ENCODE results near the gene IVD. TPM values are rescaled to one million over a fixed set of nuclear protein-coding genes. Genes with fewer than 3 reads are reported as not detected.
A peak's percentile ranks its signal among the peaks of the same experiment; 100 is the strongest.

The IVD gene
- total and polyA plus RNA-seq, 2 donors from 2014 or later, result 76.9 to 83.0 TPM

DNA sequence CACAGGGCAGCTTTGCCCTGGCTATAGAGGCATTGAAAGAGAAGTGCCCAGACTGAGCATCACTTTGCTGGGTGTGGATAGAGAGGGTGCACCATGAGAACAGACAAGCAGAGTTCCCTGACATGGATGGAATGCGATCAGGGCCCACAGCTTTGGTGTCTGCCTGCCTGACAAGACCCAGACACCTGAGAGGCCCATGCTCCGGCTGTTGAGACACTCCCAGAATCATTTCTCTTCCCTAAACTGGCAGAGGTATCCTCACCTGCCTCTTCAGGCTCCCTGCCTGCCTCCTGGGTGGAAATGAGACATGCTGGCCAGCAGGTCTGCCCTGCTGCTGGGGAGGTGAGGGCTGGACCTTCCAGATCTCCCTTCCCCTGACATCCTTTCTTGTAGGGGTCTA is 54.8 kb downstream of the IVD start:
- Histone ChIP-seq H3K9ac (ENCODE audit: low read length in 3 of 3) (no peak overlapping the region), H3K4me3 (ENCODE audit: low read length in 3 of 3) (no peak overlapping the region), H3K9me3 (ENCODE audit: control insufficient read depth in 2 of 3, insufficient read depth in 1 of 3, low read length in 3 of 3) (no peaks in the 10 kb centered on the region), H3K4me1 (ENCODE audit: control insufficient read depth in 2 of 3, insufficient read depth in 2 of 3, low read depth in 1 of 3, low read length in 3 of 3) (peaks cover 0 to 11% (median 10%) of the 10 kb centered on the region in 3 donors), H3K27me3 (ENCODE audit: control insufficient read depth, insufficient read depth, low read length) (no peaks in the 10 kb centered on the region), H3K36me3 (ENCODE audit: control insufficient read depth in 2 of 3, insufficient read depth in 3 of 3, low read length in 3 of 3) (peaks cover 0 to 26% (median 12%) of the 10 kb centered on the region in 3 donors), H3K27ac (ENCODE audit: low read depth in 2 of 2, low read length in 2 of 2) (no peak overlapping the region)
- DNase-seq (peak in 1 of 5 donors; percentile 37), FAIRE-seq (no peak)
- intact Hi-C loops (cut with DNase I), result no loop called here
- TF ChIP-seq, protein P1, sequence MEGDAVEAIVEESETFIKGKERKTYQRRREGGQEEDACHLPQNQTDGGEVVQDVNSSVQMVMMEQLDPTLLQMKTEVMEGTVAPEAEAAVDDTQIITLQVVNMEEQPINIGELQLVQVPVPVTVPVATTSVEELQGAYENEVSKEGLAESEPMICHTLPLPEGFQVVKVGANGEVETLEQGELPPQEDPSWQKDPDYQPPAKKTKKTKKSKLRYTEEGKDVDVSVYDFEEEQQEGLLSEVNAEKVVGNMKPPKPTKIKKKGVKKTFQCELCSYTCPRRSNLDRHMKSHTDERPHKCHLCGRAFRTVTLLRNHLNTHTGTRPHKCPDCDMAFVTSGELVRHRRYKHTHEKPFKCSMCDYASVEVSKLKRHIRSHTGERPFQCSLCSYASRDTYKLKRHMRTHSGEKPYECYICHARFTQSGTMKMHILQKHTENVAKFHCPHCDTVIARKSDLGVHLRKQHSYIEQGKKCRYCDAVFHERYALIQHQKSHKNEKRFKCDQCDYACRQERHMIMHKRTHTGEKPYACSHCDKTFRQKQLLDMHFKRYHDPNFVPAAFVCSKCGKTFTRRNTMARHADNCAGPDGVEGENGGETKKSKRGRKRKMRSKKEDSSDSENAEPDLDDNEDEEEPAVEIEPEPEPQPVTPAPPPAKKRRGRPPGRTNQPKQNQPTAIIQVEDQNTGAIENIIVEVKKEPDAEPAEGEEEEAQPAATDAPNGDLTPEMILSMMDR (IDR thresholded peaks at IDR 0.05; ENCODE audit: borderline replicate concordance, extremely low read depth, insufficient read depth), result no peak

DNA sequence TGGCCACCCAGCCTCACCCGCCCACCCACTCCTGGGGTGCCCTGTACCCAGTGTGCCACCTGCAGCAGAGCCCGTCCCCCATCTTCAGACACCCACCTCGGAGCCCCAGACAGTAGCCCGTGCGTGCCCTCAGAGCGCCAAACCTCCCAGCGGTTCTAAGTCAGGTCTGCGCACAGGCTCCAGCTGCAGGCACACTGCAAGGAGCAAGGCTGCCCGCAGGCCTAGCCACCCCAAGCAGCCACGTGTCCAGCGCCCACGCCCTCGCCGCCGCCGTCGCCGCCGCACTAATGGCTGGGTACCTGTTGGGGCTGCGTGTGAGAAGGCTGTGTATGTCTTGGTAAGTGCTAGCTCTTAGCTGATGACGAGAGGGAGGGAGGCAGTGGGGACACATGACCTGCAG is 56.4 kb downstream of the IVD start:
- peaks cover 0 to under 1% (median 0%) of the 10 kb centered on the region in 3 donors for H3K4me1 ChIP-seq (ENCODE audit: control insufficient read depth in 2 of 3, insufficient read depth in 2 of 3, low read depth in 1 of 3, low read length in 3 of 3)
- TF ChIP-seq, protein P1 (IDR thresholded peaks at IDR 0.05; ENCODE audit: borderline replicate concordance, extremely low read depth, insufficient read depth), result no peak
- no peak overlapping the region for H3K9ac ChIP-seq (ENCODE audit: low read length in 3 of 3)
- FAIRE-seq (no peak), DNase-seq (no peak)
- no peaks in the 10 kb centered on the region for H3K27me3 ChIP-seq (ENCODE audit: control insufficient read depth, insufficient read depth, low read length)
- peaks cover 0 to 30% (median 14%) of the 10 kb centered on the region in 3 donors for H3K36me3 ChIP-seq (ENCODE audit: control insufficient read depth in 2 of 3, insufficient read depth in 3 of 3, low read length in 3 of 3)
- intact Hi-C loops (cut with DNase I), result no loop called here
- H3K4me3 ChIP-seq (ENCODE audit: low read length in 3 of 3), result no peak overlapping the region
- no peak overlapping the region for H3K27ac ChIP-seq (ENCODE audit: low read depth in 2 of 2, low read length in 2 of 2)
- no peaks in the 10 kb centered on the region for H3K9me3 ChIP-seq (ENCODE audit: control insufficient read depth in 2 of 3, insufficient read depth in 1 of 3, low read length in 3 of 3)

DNA sequence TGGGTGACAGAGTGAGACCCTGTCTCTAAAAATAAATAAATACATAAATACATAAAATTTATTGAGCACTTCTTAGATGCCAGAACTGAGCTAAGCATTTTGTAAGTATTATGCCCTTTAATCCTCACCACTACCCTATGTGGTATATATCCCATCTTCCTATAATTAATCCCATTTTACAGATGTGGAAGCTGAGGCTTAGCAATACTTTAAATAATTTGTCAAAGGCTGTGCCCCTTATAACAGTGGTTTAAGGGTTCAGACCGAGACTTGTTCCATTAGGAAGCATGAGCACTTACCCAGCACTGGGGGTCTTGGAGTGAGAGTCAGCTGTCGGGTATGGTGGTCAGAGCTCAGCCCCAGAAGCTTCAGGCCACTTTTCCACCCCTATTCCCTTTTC is 57.7 kb downstream of the IVD start:
- FAIRE-seq (no peak), DNase-seq (no peak)
- TF ChIP-seq, protein P1 (IDR thresholded peaks at IDR 0.05; ENCODE audit: borderline replicate concordance, extremely low read depth, insufficient read depth), result no peak
- no peak overlapping the region for H3K9ac ChIP-seq (ENCODE audit: low read length in 3 of 3)
- no peak overlapping the region for H3K4me3 ChIP-seq (ENCODE audit: low read length in 3 of 3)
- peaks cover 0 to 30% (median 14%) of the 10 kb centered on the region in 3 donors for H3K36me3 ChIP-seq (ENCODE audit: control insufficient read depth in 2 of 3, insufficient read depth in 3 of 3, low read length in 3 of 3)
- no peaks in the 10 kb centered on the region for H3K4me1 ChIP-seq (ENCODE audit: control insufficient read depth in 2 of 3, insufficient read depth in 2 of 3, low read depth in 1 of 3, low read length in 3 of 3)
- H3K27me3 ChIP-seq (ENCODE audit: control insufficient read depth, insufficient read depth, low read length), result no peaks in the 10 kb centered on the region
- intact Hi-C loops (cut with DNase I), result no loop called here
- no peak overlapping the region for H3K27ac ChIP-seq (ENCODE audit: low read depth in 2 of 2, low read length in 2 of 2)
- H3K9me3 ChIP-seq (ENCODE audit: control insufficient read depth in 2 of 3, insufficient read depth in 1 of 3, low read length in 3 of 3), result no peaks in the 10 kb centered on the region
